Caco-2 (cell line): ENCODE measurements around the gene VAV2. TPM values are rescaled to one million over a fixed set of nuclear protein-coding genes. Genes with fewer than 3 reads are reported as not detected.
"Not testable (repeated sequence)": the region's sequence is repeated elsewhere in the genome, so short reads cannot be mapped to it uniquely, and the experiment has no call there.

Experiments
- BruUV-seq: library from RNA; stranded (reverse); fragments of 400-500 nt; replicated peaks from 2 replicates; lab custom pipeline; 2021; lab: Mats Ljungman, UMichigan
- CTCF ChIA-PET: fragments of 300-600 bp; sonication (Branson Sonifier 250); formaldehyde crosslinking; loops from one replicate; lab custom pipeline; 2022; ENCODE audit warnings: antibody characterized with exemption; lab: Charles Lee
- POLR2A ChIA-PET: fragments of 300-600 bp; sonication (Branson Sonifier 250); formaldehyde crosslinking; loops from one replicate; lab custom pipeline; 2022; ENCODE audit warnings: antibody characterized with exemption; lab: Charles Lee
- DNase-seq, 2 experiments: peaks; one replicate each; pipeline versions ENCODE4 v3.0.0 to v3.0.0-alpha.2; 2020 to 2022
- H3K27me3 ChIP-seq: replicated peaks from 2 replicates; pipeline ENCODE4 v1.6.0; 2011; ENCODE audit warnings: low read length; ENCODE audit not compliant: control insufficient read depth, insufficient read depth
- H3K36me3 ChIP-seq: 2 replicates; pipeline ENCODE4 v1.5.1; 2011; ENCODE audit warnings: low read length; ENCODE audit not compliant: control insufficient read depth, insufficient read depth
- H3K4me1 ChIP-seq: fragments of 250-450 bp; sonication (Bioruptor Pico); 2 replicates; pipeline ENCODE4 v1.5.1; 2020; ENCODE audit warnings: mild to moderate bottlenecking
- H3K4me3 ChIP-seq: 2 replicates; pipeline ENCODE4 v1.5.1; 2011; ENCODE audit warnings: low read depth, mild to moderate bottlenecking, control low read depth, low read length
- H3K9me3 ChIP-seq: fragments of 250-450 bp; sonication (Bioruptor Pico); 2 replicates; pipeline ENCODE4 v1.5.1; 2020; ENCODE audit warnings: mild to moderate bottlenecking, moderate library complexity
- H3K27ac Mint-ChIP-seq: one replicate; pipeline ENCODE4 v1.8.0; 2022; ENCODE audit warnings: mixed read lengths; ENCODE audit not compliant: unreplicated experiment
- H3K27me3 Mint-ChIP-seq: one replicate; pipeline ENCODE4 v1.8.0; 2022; ENCODE audit warnings: mixed read lengths; ENCODE audit not compliant: insufficient read depth, unreplicated experiment
- H3K36me3 Mint-ChIP-seq: one replicate; pipeline ENCODE4 v1.8.0; 2022; ENCODE audit warnings: mild to moderate bottlenecking, mixed read lengths; ENCODE audit not compliant: insufficient read depth, unreplicated experiment
- H3K4me1 Mint-ChIP-seq: one replicate; pipeline ENCODE4 v1.8.0; 2022; ENCODE audit warnings: low read depth, mixed read lengths; ENCODE audit not compliant: unreplicated experiment
- H3K4me3 Mint-ChIP-seq: one replicate; pipeline ENCODE4 v1.8.0; 2022; ENCODE audit warnings: mild to moderate bottlenecking, moderate library complexity, mixed read lengths; ENCODE audit not compliant: unreplicated experiment
- H3K9me3 Mint-ChIP-seq: one replicate; pipeline ENCODE4 v1.8.0; 2022; ENCODE audit warnings: mixed read lengths; ENCODE audit not compliant: unreplicated experiment
- CTCF ChIP-seq, 2 experiments: fragments of 200-600 bp in 1 of 2; IDR thresholded peaks; 1 replicate in 1 of 2; 2 replicates in 1 of 2; pipeline versions ENCODE4 v1.5.1 to v1.8.0; 2011 to 2022; ENCODE audit warnings: antibody characterized with exemption in 1 of 2, control low read depth in 1 of 2, inconsistent platforms in 1 of 2, low read depth in 1 of 2, low read length in 1 of 2, mild to moderate bottlenecking in 1 of 2, moderate library complexity in 1 of 2; ENCODE audit not compliant: insufficient read depth in 1 of 2, severe bottlenecking in 1 of 2, unreplicated experiment in 1 of 2
- intact Hi-C: fragments of 100-400 bp; cut with micrococcal nuclease; formaldehyde crosslinking; loops from one replicate; pipeline ENCODE4 v1.10.0; 2022; ENCODE audit not compliant: unreplicated experiment
- total RNA-seq: library from RNA; stranded (reverse); gene quantifications from 2 replicates; pipeline ENCODE4 v1.2.3, GENCODE V29; 2022

Gene VAV2
- total RNA-seq, 1 experiment from 2014 or later = 55.3 TPM

GRCh38 chr9:133767625-133768024, 224.5 kb downstream of the VAV2 start:
- H3K27ac Mint-ChIP-seq = no peak overlapping the region
- H3K4me3 ChIP-seq = no peak overlapping the region
- H3K36me3 Mint-ChIP-seq = peaks cover 71% of the 10 kb centered on the region
- no peaks in the 10 kb centered on the region for H3K4me1 Mint-ChIP-seq
- H3K27me3 Mint-ChIP-seq = no peaks in the 10 kb centered on the region
- H3K27me3 ChIP-seq = no peaks in the 10 kb centered on the region
- TF ChIP-seq CTCF (IDR thresholded peaks at IDR 0.05; ENCODE audit: insufficient read depth in 1 of 2, low read depth in 1 of 2, low read length in 1 of 2, severe bottlenecking in 1 of 2, unreplicated experiment in 1 of 2) = no peak
- H3K4me3 Mint-ChIP-seq = no peak overlapping the region
- no TSS peak for BruUV-seq
- intact Hi-C loops = no loop called here
- no peaks in the 10 kb centered on the region for H3K4me1 ChIP-seq
- peaks cover 15% of the 10 kb centered on the region for H3K36me3 ChIP-seq
- ChIA-PET POLR2A (no interaction called here), CTCF (no interaction called here)
- peak in 1 of 2 experiments; percentile 22 for DNase-seq
- peaks cover 10% of the 10 kb centered on the region for H3K9me3 ChIP-seq
- H3K9me3 Mint-ChIP-seq = peaks cover 19% of the 10 kb centered on the region

GRCh38 chr9:133767008-133767407, 225.1 kb downstream of the VAV2 start:
- peaks cover 19% of the 10 kb centered on the region for H3K9me3 Mint-ChIP-seq
- H3K4me1 ChIP-seq = no peaks in the 10 kb centered on the region
- no peaks in the 10 kb centered on the region for H3K4me1 Mint-ChIP-seq
- ChIA-PET CTCF (no interaction called here), POLR2A (no interaction called here)
- H3K27me3 Mint-ChIP-seq = no peaks in the 10 kb centered on the region
- no peak for TF ChIP-seq CTCF (IDR thresholded peaks at IDR 0.05; ENCODE audit: insufficient read depth in 1 of 2, low read depth in 1 of 2, low read length in 1 of 2, severe bottlenecking in 1 of 2, unreplicated experiment in 1 of 2)
- H3K36me3 ChIP-seq = peaks cover 15% of the 10 kb centered on the region
- intact Hi-C loops = no loop called here
- DNase-seq = no peak
- BruUV-seq = no TSS peak
- H3K9me3 ChIP-seq = peaks cover 10% of the 10 kb centered on the region
- no peak overlapping the region for H3K4me3 Mint-ChIP-seq
- H3K36me3 Mint-ChIP-seq = peaks cover 71% of the 10 kb centered on the region
- no peak overlapping the region for H3K27ac Mint-ChIP-seq
- no peak overlapping the region for H3K4me3 ChIP-seq
- no peaks in the 10 kb centered on the region for H3K27me3 ChIP-seq

- intact Hi-C loops, H3K27me3 ChIP-seq, H3K4me3 Mint-ChIP-seq, H3K27me3 Mint-ChIP-seq, H3K4me3 ChIP-seq, BruUV-seq, CTCF ChIA-PET, H3K4me1 ChIP-seq, DNase-seq, H3K27ac Mint-ChIP-seq, POLR2A ChIA-PET, H3K4me1 Mint-ChIP-seq: not testable (repeated sequence)
- H3K36me3 ChIP-seq = peaks cover 15% of the 10 kb centered on the region
- peaks cover 10% of the 10 kb centered on the region for H3K9me3 ChIP-seq
- peaks cover 19% of the 10 kb centered on the region for H3K9me3 Mint-ChIP-seq
- peaks cover 71% of the 10 kb centered on the region for H3K36me3 Mint-ChIP-seq
Observed at GRCh38 chr9:133766234-133766633, 225.9 kb downstream of the VAV2 start.
